Fibroblast of lung (primary cell): ENCODE results near the gene C17orf50. TPM values are rescaled to one million over a fixed set of nuclear protein-coding genes. Genes with fewer than 3 reads are reported as not detected.

Experiments used
- DNase-seq, 2 donors: peaks; one replicate each; pipeline versions ENCODE4 v3.0.0 to v3.0.0-alpha.2; 2010; ENCODE audit warnings: low read depth in 2 of 2
- H2AFZ ChIP-seq: 2 replicates; pipeline ENCODE4 v1.5.1; 2012; ENCODE audit warnings: low read length, control low read depth, inconsistent platforms
- H3K27ac ChIP-seq: 2 replicates; pipeline ENCODE4 v1.5.1; 2011; ENCODE audit warnings: low read length, control low read depth; ENCODE audit not compliant: insufficient read depth
- H3K27me3 ChIP-seq: 2 replicates; pipeline ENCODE4 v1.5.1; 2011; ENCODE audit warnings: mild to moderate bottlenecking, low read length; ENCODE audit not compliant: control insufficient read depth, insufficient read depth
- H3K36me3 ChIP-seq: 2 replicates; pipeline ENCODE4 v1.5.1; 2011; ENCODE audit warnings: low read length; ENCODE audit not compliant: control insufficient read depth, insufficient read depth
- H3K4me1 ChIP-seq: 2 replicates; pipeline ENCODE4 v1.5.1; 2011; ENCODE audit warnings: low read length; ENCODE audit not compliant: control insufficient read depth, insufficient read depth; ENCODE audit errors: extremely low read depth
- H3K4me2 ChIP-seq: 2 replicates; pipeline ENCODE4 v1.5.1; 2011; ENCODE audit warnings: low read length, control low read depth; ENCODE audit not compliant: insufficient read depth; ENCODE audit errors: extremely low read depth
- H3K4me3 ChIP-seq, 4 experiments: fragments of 200-600 bp in 1 of 4; sonication (generic) in 1 of 4; replicated peaks in 1 of 4; 2 replicates each; pipeline ENCODE4 v1.5.1; 2011 to 2016; ENCODE audit warnings: low read length in 4 of 4, low read depth in 3 of 4, mild to moderate bottlenecking in 3 of 4, control low read depth in 2 of 4, inconsistent platforms in 1 of 4, mixed read lengths in 1 of 4; ENCODE audit not compliant: insufficient read depth in 1 of 4; ENCODE audit errors: control extremely low read depth in 1 of 4
- H3K79me2 ChIP-seq: 2 replicates; pipeline ENCODE4 v1.5.1; 2012; ENCODE audit warnings: mild to moderate bottlenecking, low read length, inconsistent platforms; ENCODE audit not compliant: control insufficient read depth, insufficient read depth
- H3K9ac ChIP-seq: 2 replicates; pipeline ENCODE4 v1.5.1; 2011; ENCODE audit warnings: mild to moderate bottlenecking, low read length, control low read depth; ENCODE audit not compliant: insufficient read depth
- H3K9me3 ChIP-seq: 2 replicates; pipeline ENCODE4 v1.5.1; 2012; ENCODE audit warnings: low read depth, low read length; ENCODE audit not compliant: control insufficient read depth, insufficient read depth
- H4K20me1 ChIP-seq: 2 replicates; pipeline ENCODE4 v1.5.1; 2011; ENCODE audit warnings: low read length; ENCODE audit not compliant: control insufficient read depth, insufficient read depth; ENCODE audit errors: extremely low read depth
- CTCF ChIP-seq, 2 donors: IDR thresholded peaks in 1 of 2; conservative IDR thresholded peaks in 1 of 2; 1 replicate in 1 of 2; 2 replicates in 1 of 2; pipeline ENCODE4 v1.5.1; 2011 to 2012; ENCODE audit warnings: low read length in 2 of 2, control low read depth in 1 of 2, inconsistent platforms in 1 of 2, low read depth in 1 of 2, mild to moderate bottlenecking in 1 of 2
- EZH2 ChIP-seq: IDR thresholded peaks from 2 replicates; pipeline ENCODE4 v1.5.1; 2012; ENCODE audit warnings: low read length, control low read depth, mild to moderate bottlenecking; ENCODE audit errors: missing control alignments
- polyA plus RNA-seq, 2 donors: library from polyadenylated mRNA; depleted of rRNA in 1 of 2; stranded (reverse) in 1 of 2; unstranded in 1 of 2; fragments of >200 nt; gene quantifications; 2 replicates each; pipeline ENCODE4 v1.2.1, GENCODE V29; 2011 to 2012; ENCODE audit warnings: missing spikeins in 1 of 2
- total RNA-seq: library from RNA; depleted of rRNA; stranded (reverse); fragments of >200 nt; gene quantifications from 2 replicates; pipeline ENCODE4 v1.2.1, GENCODE V29; 2014

C17orf50 gene
- total and polyA plus RNA-seq, 2 donors (not counting 1 experiment from before 2014, with no cell fraction given): not detected

DNA sequence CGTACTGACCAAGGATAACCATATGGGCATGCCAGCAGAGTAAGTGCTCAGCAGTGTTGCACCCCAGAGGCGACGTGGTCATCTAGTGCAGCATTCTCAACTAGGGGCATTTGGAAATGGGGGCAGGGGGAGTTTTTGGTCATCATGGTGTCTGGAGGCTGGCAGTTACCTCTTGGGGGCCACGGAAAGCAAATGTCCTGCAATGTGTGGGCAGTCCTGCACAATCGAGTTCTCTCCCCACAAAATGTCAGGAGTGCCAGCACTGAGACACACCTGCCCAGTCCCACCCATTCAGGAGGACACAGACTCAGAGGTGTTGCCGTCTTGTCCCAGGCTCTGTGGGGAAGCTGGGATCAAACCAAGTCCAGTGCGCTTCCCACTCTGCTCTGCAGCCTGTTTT, 26.3 kb upstream of the C17orf50 start:
- Histone ChIP-seq H3K9ac (no peak overlapping the region), H3K27me3 (peaks cover 12% of the 10 kb centered on the region), H3K4me2 (no peak overlapping the region), H3K79me2 (no peaks in the 10 kb centered on the region), H3K36me3 (no peaks in the 10 kb centered on the region), H3K4me3 (no peak overlapping the region), H3K9me3 (no peaks in the 10 kb centered on the region), H3K4me1 (no peaks in the 10 kb centered on the region), H4K20me1 (no peaks in the 10 kb centered on the region), H2AFZ (no peak overlapping the region), H3K27ac (no peak overlapping the region)
- no peak for DNase-seq
- TF ChIP-seq EZH2 (no peak), CTCF (conservative IDR thresholded peaks at IDR 0.05 in 1 of 2, IDR thresholded peaks at IDR 0.05 in 1 of 2; ENCODE audit: low read depth in 1 of 2, low read length in 2 of 2) (no peak)

DNA sequence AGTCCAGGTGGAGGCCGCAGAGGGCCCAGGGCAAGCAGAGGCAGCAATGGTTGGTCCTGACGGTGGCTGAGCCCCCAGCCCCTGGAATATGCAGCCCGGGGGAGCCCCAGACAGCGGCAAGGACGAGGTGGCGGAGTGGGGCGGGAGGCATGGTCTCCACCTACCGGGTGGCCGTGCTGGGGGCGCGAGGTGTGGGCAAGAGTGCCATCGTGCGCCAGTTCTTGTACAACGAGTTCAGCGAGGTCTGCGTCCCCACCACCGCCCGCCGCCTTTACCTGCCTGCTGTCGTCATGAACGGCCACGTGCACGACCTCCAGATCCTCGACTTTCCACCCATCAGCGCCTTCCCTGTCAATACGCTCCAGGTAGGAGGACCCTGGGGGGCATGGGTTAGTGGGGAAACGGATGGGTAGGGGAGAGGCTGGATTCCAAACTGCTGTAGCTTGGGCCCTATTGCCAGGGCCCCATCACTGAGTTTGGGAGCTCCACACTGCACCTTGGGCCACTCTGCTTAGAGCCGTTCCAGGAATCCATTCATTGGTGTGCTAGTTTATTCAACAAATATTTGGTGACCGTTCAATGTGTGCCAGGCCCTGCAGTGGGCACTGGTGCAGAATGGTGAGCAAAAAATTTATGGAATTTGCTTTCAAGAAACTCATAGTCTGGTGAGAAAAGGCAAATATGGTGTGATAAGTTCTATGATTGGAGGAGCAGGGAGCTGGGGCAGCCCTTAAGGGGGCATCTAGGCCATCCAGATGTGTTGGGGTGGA, 25.5 kb upstream of the C17orf50 start:
- H3K36me3 ChIP-seq: no peaks in the 10 kb centered on the region
- no peak for DNase-seq
- TF ChIP-seq EZH2 (no peak), CTCF (conservative IDR thresholded peaks at IDR 0.05 in 1 of 2, IDR thresholded peaks at IDR 0.05 in 1 of 2; ENCODE audit: low read depth in 1 of 2, low read length in 2 of 2) (no peak)
- H3K79me2 ChIP-seq: no peaks in the 10 kb centered on the region
- H3K4me1 ChIP-seq: no peaks in the 10 kb centered on the region
- no peak overlapping the region for H3K9ac ChIP-seq
- H3K9me3 ChIP-seq: no peaks in the 10 kb centered on the region
- H3K4me2 ChIP-seq: no peak overlapping the region
- H3K27me3 ChIP-seq: peaks cover 16% of the 10 kb centered on the region
- H2AFZ ChIP-seq: no peak overlapping the region
- H3K4me3 ChIP-seq: no peak overlapping the region
- no peak overlapping the region for H3K27ac ChIP-seq
- H4K20me1 ChIP-seq: no peaks in the 10 kb centered on the region

- no peak for DNase-seq
- H3K27ac ChIP-seq: no peak overlapping the region
- TF ChIP-seq EZH2: no peak
- no peak for TF ChIP-seq CTCF (conservative IDR thresholded peaks at IDR 0.05 in 1 of 2, IDR thresholded peaks at IDR 0.05 in 1 of 2; ENCODE audit: low read depth in 1 of 2, low read length in 2 of 2)
- no peak overlapping the region for H2AFZ ChIP-seq
- H3K9ac ChIP-seq: no peak overlapping the region
- H3K4me1 ChIP-seq: no peaks in the 10 kb centered on the region
- no peaks in the 10 kb centered on the region for H3K79me2 ChIP-seq
- H3K4me3 ChIP-seq: no peak overlapping the region
- H3K9me3 ChIP-seq: no peaks in the 10 kb centered on the region
- H3K36me3 ChIP-seq: no peaks in the 10 kb centered on the region
- H4K20me1 ChIP-seq: no peaks in the 10 kb centered on the region
- no peak overlapping the region for H3K4me2 ChIP-seq
- H3K27me3 ChIP-seq: peaks cover 23% of the 10 kb centered on the region
Observed at GRCh38 chr17:35736236-35736635, 24.5 kb upstream of the C17orf50 start.
